Neural cell (in vitro differentiated cells): Measurements from ENCODE around the gene PANK1.

ENCODE experiments used
- EP300 ChIP-seq: fragments of 450-650 bp; conservative IDR thresholded peaks from 2 replicates; pipeline ENCODE4 v1.6.1; 2014; ENCODE audit warnings: antibody characterized with exemption, mild to moderate bottlenecking, moderate library complexity; ENCODE audit not compliant: poor library complexity, severe bottlenecking
- EZH2 ChIP-seq: fragments of 200-600, 300-800 bp; shearing (Covaris generic), sonication (generic); IDR thresholded peaks from 2 replicates; pipeline ENCODE4 v1.6.1; 2014; ENCODE audit warnings: antibody characterized with exemption, low read length, borderline replicate concordance, mild to moderate bottlenecking; ENCODE audit not compliant: insufficient read depth, poor library complexity, severe bottlenecking
- MXI1 ChIP-seq: fragments of 450-650 bp; conservative IDR thresholded peaks from 2 replicates; pipeline ENCODE4 v1.6.1; 2014; ENCODE audit warnings: antibody characterized with exemption, mild to moderate bottlenecking; ENCODE audit not compliant: poor library complexity, severe bottlenecking
- POLR2AphosphoS5 ChIP-seq: IDR thresholded peaks from 2 replicates; pipeline ENCODE4 v1.6.1; 2012
- RAD21 ChIP-seq: fragments of 450-650 bp; conservative IDR thresholded peaks from 2 replicates; pipeline ENCODE4 v1.6.1; 2014; ENCODE audit warnings: antibody characterized with exemption, mild to moderate bottlenecking, moderate library complexity
- SMC3 ChIP-seq: fragments of 450-650 bp; conservative IDR thresholded peaks from 2 replicates; pipeline ENCODE4 v1.6.1; 2014; ENCODE audit warnings: antibody characterized with exemption, mild to moderate bottlenecking, moderate library complexity; ENCODE audit not compliant: poor library complexity
- TAF1 ChIP-seq: IDR thresholded peaks from 2 replicates; pipeline ENCODE4 v1.6.1; 2012; ENCODE audit warnings: low read depth
- TF ChIP-seq, protein P1 (sequence below): fragments of 450-650 bp; IDR thresholded peaks from 2 replicates; pipeline ENCODE4 v1.5.1; 2014; ENCODE audit warnings: antibody characterized with exemption, mild to moderate bottlenecking, moderate library complexity; ENCODE audit not compliant: poor library complexity, severe bottlenecking

GRCh38 chr10:89574368-89574767, 70.7 kb downstream of the PANK1 start:
- TF ChIP-seq, protein P1, sequence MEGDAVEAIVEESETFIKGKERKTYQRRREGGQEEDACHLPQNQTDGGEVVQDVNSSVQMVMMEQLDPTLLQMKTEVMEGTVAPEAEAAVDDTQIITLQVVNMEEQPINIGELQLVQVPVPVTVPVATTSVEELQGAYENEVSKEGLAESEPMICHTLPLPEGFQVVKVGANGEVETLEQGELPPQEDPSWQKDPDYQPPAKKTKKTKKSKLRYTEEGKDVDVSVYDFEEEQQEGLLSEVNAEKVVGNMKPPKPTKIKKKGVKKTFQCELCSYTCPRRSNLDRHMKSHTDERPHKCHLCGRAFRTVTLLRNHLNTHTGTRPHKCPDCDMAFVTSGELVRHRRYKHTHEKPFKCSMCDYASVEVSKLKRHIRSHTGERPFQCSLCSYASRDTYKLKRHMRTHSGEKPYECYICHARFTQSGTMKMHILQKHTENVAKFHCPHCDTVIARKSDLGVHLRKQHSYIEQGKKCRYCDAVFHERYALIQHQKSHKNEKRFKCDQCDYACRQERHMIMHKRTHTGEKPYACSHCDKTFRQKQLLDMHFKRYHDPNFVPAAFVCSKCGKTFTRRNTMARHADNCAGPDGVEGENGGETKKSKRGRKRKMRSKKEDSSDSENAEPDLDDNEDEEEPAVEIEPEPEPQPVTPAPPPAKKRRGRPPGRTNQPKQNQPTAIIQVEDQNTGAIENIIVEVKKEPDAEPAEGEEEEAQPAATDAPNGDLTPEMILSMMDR = no peak
- TF ChIP-seq POLR2AphosphoS5 = no peak
- TF ChIP-seq EZH2 = no peak
- TF ChIP-seq RAD21 = no peak
- no peak for TF ChIP-seq TAF1
- TF ChIP-seq SMC3 = no peak
- TF ChIP-seq EP300 = no peak
- TF ChIP-seq MXI1 = no peak
